GM12873 (cell line): Measurements from ENCODE around the gene JAKMIP1.

Source experiments
- TF ChIP-seq, protein P1 (sequence below): IDR thresholded peaks from 2 replicates; pipeline ENCODE4 v1.5.1; 2012; ENCODE audit warnings: low read depth, mild to moderate bottlenecking, moderate library complexity, low read length, control low read depth; ENCODE audit not compliant: insufficient read depth; ENCODE audit errors: missing control alignments

The JAKMIP1 gene

DNA sequence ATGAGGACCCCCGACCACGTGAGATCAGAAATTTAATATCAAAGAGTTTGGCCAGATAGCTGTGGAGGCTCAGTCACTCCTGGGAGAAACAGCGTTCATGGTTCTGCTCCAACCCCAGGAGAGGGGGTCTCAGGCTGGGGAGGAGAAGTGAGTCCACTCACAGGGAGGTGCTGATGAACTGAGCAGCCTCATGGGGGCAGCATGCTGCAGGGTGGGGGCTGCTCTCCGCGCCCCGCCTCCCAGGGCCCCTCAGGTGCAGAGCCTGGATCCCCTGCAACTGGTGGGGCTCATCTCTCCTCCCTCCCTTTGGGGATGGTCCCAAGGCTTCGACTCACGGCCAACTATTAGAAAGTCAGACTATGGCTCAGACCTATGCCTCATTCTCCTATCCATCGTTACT lies 155.5 kb downstream of the JAKMIP1 start:
- TF ChIP-seq, protein P1, sequence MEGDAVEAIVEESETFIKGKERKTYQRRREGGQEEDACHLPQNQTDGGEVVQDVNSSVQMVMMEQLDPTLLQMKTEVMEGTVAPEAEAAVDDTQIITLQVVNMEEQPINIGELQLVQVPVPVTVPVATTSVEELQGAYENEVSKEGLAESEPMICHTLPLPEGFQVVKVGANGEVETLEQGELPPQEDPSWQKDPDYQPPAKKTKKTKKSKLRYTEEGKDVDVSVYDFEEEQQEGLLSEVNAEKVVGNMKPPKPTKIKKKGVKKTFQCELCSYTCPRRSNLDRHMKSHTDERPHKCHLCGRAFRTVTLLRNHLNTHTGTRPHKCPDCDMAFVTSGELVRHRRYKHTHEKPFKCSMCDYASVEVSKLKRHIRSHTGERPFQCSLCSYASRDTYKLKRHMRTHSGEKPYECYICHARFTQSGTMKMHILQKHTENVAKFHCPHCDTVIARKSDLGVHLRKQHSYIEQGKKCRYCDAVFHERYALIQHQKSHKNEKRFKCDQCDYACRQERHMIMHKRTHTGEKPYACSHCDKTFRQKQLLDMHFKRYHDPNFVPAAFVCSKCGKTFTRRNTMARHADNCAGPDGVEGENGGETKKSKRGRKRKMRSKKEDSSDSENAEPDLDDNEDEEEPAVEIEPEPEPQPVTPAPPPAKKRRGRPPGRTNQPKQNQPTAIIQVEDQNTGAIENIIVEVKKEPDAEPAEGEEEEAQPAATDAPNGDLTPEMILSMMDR, result peak; percentile 23

DNA sequence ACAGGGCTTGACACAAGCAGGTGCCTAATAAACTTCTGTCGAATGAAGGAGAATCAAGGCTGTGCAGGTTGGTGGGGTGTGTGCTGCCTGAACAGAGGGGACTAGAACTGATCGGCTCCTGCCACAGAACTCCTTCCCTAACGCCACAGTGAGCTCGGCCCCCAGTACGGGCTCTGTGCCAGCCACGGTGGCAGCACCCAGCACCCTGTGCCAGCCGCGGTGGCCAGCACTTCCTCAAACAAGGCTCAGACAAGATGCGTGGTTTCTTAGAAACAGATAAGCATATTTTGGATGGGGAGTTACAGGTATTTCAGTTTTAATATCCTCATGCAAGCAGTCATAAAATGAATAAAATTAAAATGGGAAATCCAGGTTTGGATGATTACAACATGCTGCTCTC lies 156.1 kb downstream of the JAKMIP1 start:
- TF ChIP-seq, protein P1, result no peak

DNA sequence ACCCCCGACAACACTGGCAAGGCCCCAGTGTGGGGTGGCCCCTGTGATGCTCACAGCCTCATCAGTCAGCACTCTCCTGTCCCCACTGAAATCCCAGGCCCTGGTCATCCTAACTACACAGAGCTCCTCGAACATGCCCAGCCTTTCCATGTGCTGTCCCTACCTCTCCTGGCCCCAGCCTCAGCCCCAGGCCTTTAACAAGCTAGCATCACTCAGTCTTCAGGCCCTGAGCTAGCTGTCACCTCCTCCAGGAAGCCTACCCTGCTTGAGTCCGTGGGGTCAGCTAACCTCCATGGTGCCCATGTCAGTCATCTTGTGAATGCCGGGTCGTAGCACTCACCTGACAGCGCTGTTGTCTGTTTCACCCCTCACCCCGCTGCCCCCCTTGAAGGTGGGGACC lies 156.5 kb downstream of the JAKMIP1 start:
- TF ChIP-seq, protein P1, result no peak

DNA sequence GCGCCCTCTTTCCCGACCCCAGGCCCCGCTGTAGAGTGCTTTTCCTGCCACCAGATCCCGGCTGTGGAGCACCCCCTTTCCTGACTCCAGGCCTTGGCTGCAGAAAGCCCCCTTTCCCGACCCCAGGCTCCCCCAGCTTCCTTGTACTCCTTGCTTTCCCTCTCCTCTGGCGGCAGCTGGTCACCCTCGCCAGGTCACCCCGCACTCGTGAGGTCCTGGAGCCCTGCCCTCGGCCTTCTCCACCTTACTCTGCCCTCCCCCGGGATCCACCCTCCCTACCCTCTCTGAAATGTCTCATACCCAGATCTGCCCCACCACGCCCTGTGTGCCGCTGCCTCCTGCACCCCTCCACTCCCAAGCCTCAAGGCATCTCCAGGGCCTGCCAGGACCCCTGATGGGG lies 157.2 kb downstream of the JAKMIP1 start:
- TF ChIP-seq, protein P1, result no peak

DNA sequence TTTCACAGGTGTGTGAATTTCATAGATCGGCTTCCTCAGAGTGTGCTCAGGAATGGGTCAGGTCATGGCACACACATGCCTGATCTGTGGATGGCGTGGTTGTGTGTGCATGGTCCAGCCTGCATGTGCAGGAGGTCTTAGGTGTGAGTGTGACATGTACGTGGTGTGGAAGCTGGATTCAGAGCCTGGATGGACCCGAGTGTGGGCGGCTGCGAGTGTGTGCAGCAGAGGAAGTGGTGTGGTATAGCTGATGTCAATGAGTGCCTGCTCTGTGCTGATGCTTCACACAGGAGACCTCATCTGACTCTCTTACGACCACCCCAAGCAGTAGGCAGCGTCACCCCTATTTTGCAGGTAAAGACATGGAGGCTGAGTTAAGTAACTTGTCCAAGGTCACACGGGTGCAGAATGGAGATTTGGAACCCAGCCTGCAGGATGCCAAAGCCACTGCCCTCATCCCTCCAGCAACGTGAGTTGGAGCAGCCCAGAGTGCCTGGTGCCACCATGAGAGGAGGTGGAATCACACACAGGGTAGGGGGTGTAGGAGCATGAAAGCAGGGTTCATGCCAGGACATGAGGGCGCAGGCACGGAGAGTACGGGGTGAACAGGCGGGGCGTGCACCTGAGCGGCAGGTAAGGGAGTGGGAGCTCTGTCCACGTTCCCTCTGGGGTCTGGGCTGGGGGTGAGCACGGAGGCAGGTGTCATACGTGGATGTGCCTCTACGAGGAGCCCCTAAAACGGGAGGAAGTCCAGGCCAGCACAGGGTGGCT lies 157.9 kb downstream of the JAKMIP1 start:
- TF ChIP-seq, protein P1, result no peak

DNA sequence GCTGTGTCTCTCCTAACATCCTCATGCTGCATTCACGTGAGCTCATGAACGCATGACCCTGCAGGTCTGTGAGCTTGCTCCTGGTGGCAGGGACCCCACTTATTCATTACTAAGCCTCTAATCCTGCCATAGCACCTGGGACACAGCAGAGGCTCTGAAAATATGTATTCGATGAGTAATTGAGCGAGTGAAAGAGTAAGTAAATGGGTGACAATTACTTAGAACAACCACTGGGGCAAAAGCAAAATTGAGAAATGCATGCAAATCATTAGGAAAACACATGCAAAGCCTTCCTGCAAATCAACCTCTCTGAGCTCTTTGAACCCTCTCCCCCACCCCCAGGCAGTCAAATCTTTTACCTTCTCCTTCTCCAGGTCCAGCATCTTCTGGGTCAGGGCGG lies 158.5 kb downstream of the JAKMIP1 start:
- TF ChIP-seq, protein P1, result peak; percentile 29

DNA sequence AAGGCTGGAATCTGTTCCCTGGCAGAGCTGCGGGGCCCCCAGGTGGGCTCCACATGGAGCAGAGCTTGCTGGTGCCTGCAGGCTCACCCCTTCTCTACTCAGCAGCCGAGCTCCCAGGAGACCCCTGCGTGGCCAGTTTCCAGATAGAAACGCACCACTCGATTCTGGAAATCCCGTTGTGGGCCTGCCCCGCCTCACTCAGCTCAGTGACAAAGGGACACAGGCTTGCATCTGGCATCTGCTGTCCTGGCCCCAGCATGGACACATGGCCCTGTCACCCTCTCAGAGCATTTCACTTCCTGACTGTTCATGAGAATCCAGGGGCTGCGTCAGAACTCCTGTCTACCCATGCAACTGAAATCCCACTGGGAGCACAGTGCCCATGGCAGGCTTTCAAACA lies 161.6 kb downstream of the JAKMIP1 start:
- TF ChIP-seq, protein P1, result no peak
